ENCODE results near the gene NAGPA. TPM values are rescaled to one million over a fixed set of nuclear protein-coding genes. Genes with fewer than 3 reads are reported as not detected.

Gene NAGPA
- total RNA-seq, 1 donor from 2014 or later: 14.4 TPM

GRCh38 chr16:4976611-4977145 is 57.1 kb downstream of the NAGPA start:
- DNase-seq (ENCODE audit: low read depth): peak; percentile 91

DNA sequence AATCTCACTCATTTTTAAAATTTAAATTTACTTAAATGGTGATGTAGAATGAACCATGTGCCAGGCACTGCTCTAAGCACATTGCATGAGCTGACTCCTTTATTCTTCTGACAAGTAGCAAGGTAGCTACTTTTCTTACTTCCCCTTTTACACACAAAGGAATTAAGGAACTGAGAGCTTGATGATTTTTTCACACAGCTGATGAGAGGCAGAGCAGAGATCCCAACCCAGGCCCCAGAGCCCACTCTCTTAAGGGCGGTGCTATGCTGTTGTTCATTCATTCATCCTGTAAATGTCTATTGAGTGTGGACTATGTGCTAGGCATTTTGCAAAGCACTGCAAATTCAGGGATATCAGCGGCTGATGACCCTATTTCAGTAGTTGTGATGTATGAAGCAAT is 57.7 kb downstream of the NAGPA start:
- no peak for DNase-seq (ENCODE audit: low read depth)

Other genes starting within 250 kb of the NAGPA start
- not detected in 2 replicates for gene SEPTIN12, start 245.6 kb downstream of the NAGPA start, total RNA-seq
- gene SMIM22, start 238.6 kb downstream of the NAGPA start, total RNA-seq: not detected in 2 replicates
- 21.1 and 46.6 TPM in 2 replicates for gene ROGDI, start 231.3 kb downstream of the NAGPA start, total RNA-seq
- 39.7 and 56.3 TPM in 2 replicates for gene GLYR1, start 186.6 kb downstream of the NAGPA start, total RNA-seq
- gene UBN1, start 186.5 kb downstream of the NAGPA start, total RNA-seq: 35.4 and 52.2 TPM in 2 replicates
- 5.9 and 25.4 TPM in 2 replicates for gene PPL, start 96.8 kb downstream of the NAGPA start, total RNA-seq
- gene SEC14L5, start 75.6 kb downstream of the NAGPA start, total RNA-seq: 0.16 and 0.68 TPM in 2 replicates
- 0.43 and 0.94 TPM in 2 replicates for gene C16orf89, start 32.0 kb upstream of the NAGPA start, total RNA-seq
- gene ALG1, start 37.9 kb upstream of the NAGPA start, total RNA-seq: 16.9 and 20.6 TPM in 2 replicates
- gene EEF2KMT, start 63.9 kb upstream of the NAGPA start, total RNA-seq: 25.1 TPM in 2 replicates

Measured in myocyte (in vitro differentiated cells).